Brain microvascular endothelial cell (primary cell): ENCODE results near the gene MIOX.

Source experiments
- DNase-seq: peaks from one replicate; pipeline ENCODE4 v3.0.0-alpha.2; 2020
- H3K27ac ChIP-seq: fragments of 250-450 bp; sonication (Bioruptor Pico); 2 replicates; pipeline ENCODE4 v1.5.1; 2020; ENCODE audit warnings: mild to moderate bottlenecking, moderate library complexity
- H3K27me3 ChIP-seq: fragments of 250-450 bp; sonication (Bioruptor Pico); replicated peaks from 2 replicates; pipeline ENCODE4 v1.5.1; 2020; ENCODE audit warnings: mild to moderate bottlenecking
- H3K36me3 ChIP-seq: fragments of 250-450 bp; sonication (Bioruptor Pico); replicated peaks from 2 replicates; pipeline ENCODE4 v1.5.1; 2020; ENCODE audit warnings: mild to moderate bottlenecking
- H3K4me3 ChIP-seq: 2 replicates; pipeline ENCODE4 v1.5.1; 2011; ENCODE audit warnings: low read depth, mild to moderate bottlenecking, control low read depth, low read length, moderate library complexity
- CTCF ChIP-seq: IDR thresholded peaks from 2 replicates; pipeline ENCODE4 v1.5.1; 2011; ENCODE audit warnings: low read depth, mild to moderate bottlenecking, moderate library complexity, low read length, control low read depth, inconsistent platforms; ENCODE audit errors: missing control alignments
- in situ Hi-C: cut with HindIII; loops from 2 replicates; pipeline ENCODE4 v1.10.0; 2017; ENCODE audit warnings: low sequenced_read_pairs, low pct_ligation_motif_present

Gene MIOX

GRCh38 chr22:50469377-50470305 is 17.0 kb upstream of the MIOX start:
- no peak overlapping the region for H3K27ac ChIP-seq
- in situ Hi-C loops, result no loop called here
- H3K27me3 ChIP-seq, result no peaks in the 10 kb centered on the region
- H3K36me3 ChIP-seq, result peaks cover 26% of the 10 kb centered on the region
- peak; percentile 19 for DNase-seq
- H3K4me3 ChIP-seq, result no peak overlapping the region
- TF ChIP-seq CTCF, result peak; percentile 6

GRCh38 chr22:50470491-50470890 is 16.2 kb upstream of the MIOX start:
- H3K27me3 ChIP-seq, result no peaks in the 10 kb centered on the region
- in situ Hi-C loops, result no loop called here
- no peak overlapping the region for H3K4me3 ChIP-seq
- peaks cover 19% of the 10 kb centered on the region for H3K36me3 ChIP-seq
- no peak for DNase-seq
- TF ChIP-seq CTCF, result no peak
- H3K27ac ChIP-seq, result no peak overlapping the region

GRCh38 chr22:50471197-50471847 is 15.3 kb upstream of the MIOX start:
- in situ Hi-C loops, result no loop called here
- DNase-seq, result no peak
- TF ChIP-seq CTCF, result no peak
- Histone ChIP-seq H3K27ac (no peak overlapping the region), H3K27me3 (no peaks in the 10 kb centered on the region), H3K4me3 (no peak overlapping the region), H3K36me3 (peaks cover 11% of the 10 kb centered on the region)

- in situ Hi-C loops, result no loop called here
- Histone ChIP-seq H3K36me3 (peaks cover 5% of the 10 kb centered on the region), H3K27ac (no peak overlapping the region), H3K4me3 (no peak overlapping the region), H3K27me3 (no peaks in the 10 kb centered on the region)
- no peak for DNase-seq
- TF ChIP-seq CTCF, result no peak
Measured at GRCh38 chr22:50471962-50472361, 14.7 kb upstream of the MIOX start.

GRCh38 chr22:50473088-50473487 is 13.6 kb upstream of the MIOX start:
- Histone ChIP-seq H3K27me3 (no peaks in the 10 kb centered on the region), H3K27ac (no peak overlapping the region), H3K4me3 (no peak overlapping the region), H3K36me3 (no peaks in the 10 kb centered on the region)
- in situ Hi-C loops, result no loop called here
- DNase-seq, result no peak
- TF ChIP-seq CTCF, result peak; percentile 50
